Cardiac muscle cell (in vitro differentiated cells and primary cell): Measurements from ENCODE around the gene COPB2. TPM values are rescaled to one million over a fixed set of nuclear protein-coding genes. Genes with fewer than 3 reads are reported as not detected.

Source experiments
- DNase-seq, 2 donors: peaks; one replicate each; pipeline versions ENCODE4 v3.0.0 to v3.0.0-alpha.2; 2010 to 2017; ENCODE audit warnings: low read depth in 1 of 2, low spot score in 1 of 2
- H3K27ac ChIP-seq: fragments of 200-600 bp; sonication (generic); 2 replicates; pipeline ENCODE4 v1.5.1; 2016
- H3K27me3 ChIP-seq: fragments of 200-600 bp; sonication (generic); 2 replicates; pipeline ENCODE4 v1.6.0; 2016; ENCODE audit warnings: control low read depth
- H3K36me3 ChIP-seq: fragments of 200-600 bp; sonication (generic); 2 replicates; pipeline ENCODE4 v1.5.1; 2016; ENCODE audit warnings: control low read depth
- H3K4me1 ChIP-seq: fragments of 200-600 bp; sonication (generic); 2 replicates; pipeline ENCODE4 v1.8.1; 2017; ENCODE audit warnings: low read depth, mild to moderate bottlenecking, mixed run types
- H3K4me3 ChIP-seq: fragments of 200-600 bp; sonication (generic); 2 replicates; pipeline ENCODE4 v1.5.1; 2016; ENCODE audit warnings: mild to moderate bottlenecking
- H3K9me3 ChIP-seq: fragments of 200-600 bp; sonication (generic); 2 replicates; pipeline ENCODE4 v1.5.1; 2017; ENCODE audit warnings: low read depth, mild to moderate bottlenecking, control low read depth
- CTCF ChIP-seq: IDR thresholded peaks from 2 replicates; pipeline ENCODE4 v1.5.1; 2012; ENCODE audit warnings: low read depth, mild to moderate bottlenecking, low read length
- polyA plus RNA-seq: library from polyadenylated mRNA; unstranded; fragments of >200 nt; fragmentation: Nextera tagmentation; extraction: Ambion mirVana; gene quantifications from 2 replicates; pipeline ENCODE4 v1.2.1, GENCODE V29; 2016
- total RNA-seq: library from RNA; depleted of rRNA; stranded (reverse); fragments of >200 nt; gene quantifications from 2 replicates; pipeline ENCODE4 v1.2.3, GENCODE V29; 2016

COPB2 gene
- total and polyA plus RNA-seq, 2 experiments from 2014 or later, result 87.3 to 166 TPM

- H3K36me3 ChIP-seq, result no peaks in the 10 kb centered on the region
- H3K4me3 ChIP-seq, result no peak overlapping the region
- peak in 1 of 2 donors; percentile 78 for DNase-seq
- no peak overlapping the region for H3K27ac ChIP-seq
- no peaks in the 10 kb centered on the region for H3K9me3 ChIP-seq
- H3K4me1 ChIP-seq, result no peaks in the 10 kb centered on the region
- no peak for TF ChIP-seq CTCF
- no peaks in the 10 kb centered on the region for H3K27me3 ChIP-seq
Measured at GRCh38 chr3:139310474-139310933, 78.9 kb downstream of the COPB2 start.

DNA sequence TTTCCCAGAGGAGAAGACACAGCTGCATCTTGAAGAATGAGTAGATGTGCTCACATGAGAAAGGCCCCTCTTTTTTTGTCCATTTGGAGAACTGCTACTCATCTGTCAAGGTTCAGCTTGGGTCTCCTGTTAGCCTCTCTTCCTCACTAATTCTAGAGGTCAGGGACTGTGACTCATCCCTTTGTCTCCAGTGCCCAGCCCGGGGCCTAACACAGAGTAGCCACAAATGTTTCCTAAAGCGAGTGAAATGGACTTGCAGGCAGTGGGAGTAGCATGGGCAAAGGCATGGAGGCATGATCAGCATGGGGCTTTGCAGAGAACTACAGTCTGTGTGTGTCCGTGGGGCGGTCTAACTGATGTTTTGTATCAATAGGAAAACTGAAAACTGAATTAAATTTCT, 79.6 kb downstream of the COPB2 start:
- Histone ChIP-seq H3K36me3 (no peaks in the 10 kb centered on the region), H3K27me3 (no peaks in the 10 kb centered on the region), H3K9me3 (no peaks in the 10 kb centered on the region), H3K27ac (no peak overlapping the region), H3K4me1 (no peaks in the 10 kb centered on the region), H3K4me3 (no peak overlapping the region)
- TF ChIP-seq CTCF, result no peak
- DNase-seq, result peak in 1 of 2 donors; percentile 49

GRCh38 chr3:139309061-139309591, 80.3 kb downstream of the COPB2 start:
- Histone ChIP-seq H3K4me3 (no peak overlapping the region), H3K27me3 (no peaks in the 10 kb centered on the region), H3K27ac (no peak overlapping the region), H3K9me3 (no peaks in the 10 kb centered on the region), H3K36me3 (no peaks in the 10 kb centered on the region), H3K4me1 (no peaks in the 10 kb centered on the region)
- DNase-seq, result no peak
- no peak for TF ChIP-seq CTCF

- H3K27me3 ChIP-seq, result no peaks in the 10 kb centered on the region
- DNase-seq, result no peak
- H3K4me1 ChIP-seq, result no peaks in the 10 kb centered on the region
- H3K4me3 ChIP-seq, result no peak overlapping the region
- H3K36me3 ChIP-seq, result no peaks in the 10 kb centered on the region
- no peak overlapping the region for H3K27ac ChIP-seq
- no peaks in the 10 kb centered on the region for H3K9me3 ChIP-seq
- TF ChIP-seq CTCF, result no peak
Measured at GRCh38 chr3:139308560-139308959, 80.9 kb downstream of the COPB2 start.

DNA sequence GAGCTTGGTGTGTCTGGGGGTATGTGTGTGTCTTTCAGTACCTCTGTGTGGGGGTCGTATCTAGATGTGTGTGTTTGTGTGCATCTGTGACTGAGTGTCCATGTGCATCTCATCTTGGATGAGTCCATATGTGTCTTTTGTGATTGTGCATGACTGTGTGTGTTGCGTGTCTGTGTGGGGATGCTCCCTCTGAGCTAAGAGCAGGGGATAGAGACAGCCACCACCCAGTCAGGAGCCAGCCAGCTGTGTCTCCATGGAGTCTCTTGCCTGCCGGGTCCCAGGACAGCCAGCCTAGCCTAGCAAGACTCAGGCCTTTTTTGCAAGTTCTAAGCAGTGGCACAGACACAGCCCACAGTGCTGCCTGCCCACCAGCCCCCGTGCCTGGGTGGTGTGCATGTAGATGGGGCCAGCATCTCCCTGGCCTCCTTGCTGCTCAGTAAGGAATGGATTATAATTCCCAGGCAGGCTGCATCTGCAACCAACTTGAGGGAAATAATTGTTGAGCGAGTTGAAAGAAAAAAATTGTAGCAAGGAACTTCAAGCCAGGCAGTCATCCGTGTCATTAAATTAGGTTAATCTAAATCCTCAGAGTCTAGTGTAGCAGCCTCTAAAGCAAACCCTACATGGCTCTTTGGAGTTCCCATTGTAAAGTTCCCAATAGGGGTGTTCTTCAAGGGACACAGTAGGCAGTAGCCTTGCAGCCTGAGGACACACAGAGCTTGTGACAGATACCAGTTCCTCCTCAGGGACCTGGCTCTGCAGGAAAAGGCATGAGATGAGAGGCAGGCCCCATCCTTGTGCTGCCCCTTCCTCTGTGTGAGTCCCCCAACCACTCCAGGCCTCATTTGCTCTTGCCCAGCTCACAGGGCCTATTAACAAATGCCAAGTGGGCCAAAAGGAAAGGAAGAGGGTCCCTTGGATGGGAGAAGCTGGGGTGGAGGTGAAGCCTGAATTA, 81.6 kb downstream of the COPB2 start:
- Histone ChIP-seq H3K27ac (no peak overlapping the region), H3K4me1 (no peaks in the 10 kb centered on the region), H3K36me3 (no peaks in the 10 kb centered on the region), H3K9me3 (no peaks in the 10 kb centered on the region), H3K27me3 (no peaks in the 10 kb centered on the region), H3K4me3 (no peak overlapping the region)
- no peak for TF ChIP-seq CTCF
- DNase-seq, result no peak

Other genes with a start within 250 kb of the COPB2 start
- 63.4 and 71.1 TPM in 2 replicates for gene MRPS22, start 45.6 kb downstream of the COPB2 start, total RNA-seq
- 81.4 and 89.2 TPM in 2 replicates for gene MRPS22, start 45.6 kb downstream of the COPB2 start, polyA plus RNA-seq
- not detected in 2 replicates for gene RBP2, start 86.9 kb upstream of the COPB2 start, total RNA-seq
- gene RBP2, start 86.9 kb upstream of the COPB2 start, polyA plus RNA-seq, result 0.26 TPM in 1 of 2 replicates, not detected in the other
- gene RBP1, start 150.1 kb upstream of the COPB2 start, total RNA-seq, result 116 and 163 TPM in 2 replicates
- gene RBP1, start 150.1 kb upstream of the COPB2 start, polyA plus RNA-seq, result 245 and 268 TPM in 2 replicates